HG03432 (cell line): Measurements from ENCODE around the gene MAOB.

ENCODE experiments used
- ATAC-seq: cut with Tn5 transposase; IDR thresholded peaks from one replicate; pipeline ENCODE4 v1.9.1; 2021; ENCODE audit warnings: mild to moderate bottlenecking, moderate library complexity; ENCODE audit not compliant: unreplicated experiment

The MAOB gene

DNA sequence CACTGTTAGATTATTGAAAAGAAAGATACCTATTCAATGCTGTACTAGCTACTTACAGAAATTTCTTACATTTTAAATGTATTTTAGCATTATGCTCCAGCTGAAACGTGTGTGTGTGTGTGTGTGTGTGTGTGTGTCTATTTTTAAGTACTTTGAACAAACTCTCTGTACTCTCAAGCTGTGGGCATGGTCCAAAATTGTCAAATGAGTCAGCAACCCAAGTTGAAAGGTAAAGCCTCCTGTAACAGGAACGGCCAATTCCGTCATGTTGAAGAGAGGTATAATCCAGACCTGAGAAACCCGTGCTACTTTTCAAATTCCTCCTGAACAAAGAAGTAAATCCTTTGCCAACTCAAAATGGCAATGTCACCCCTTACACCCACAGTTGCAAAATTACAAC lies 20.5 kb downstream of the MAOB start:
- no peak for ATAC-seq

DNA sequence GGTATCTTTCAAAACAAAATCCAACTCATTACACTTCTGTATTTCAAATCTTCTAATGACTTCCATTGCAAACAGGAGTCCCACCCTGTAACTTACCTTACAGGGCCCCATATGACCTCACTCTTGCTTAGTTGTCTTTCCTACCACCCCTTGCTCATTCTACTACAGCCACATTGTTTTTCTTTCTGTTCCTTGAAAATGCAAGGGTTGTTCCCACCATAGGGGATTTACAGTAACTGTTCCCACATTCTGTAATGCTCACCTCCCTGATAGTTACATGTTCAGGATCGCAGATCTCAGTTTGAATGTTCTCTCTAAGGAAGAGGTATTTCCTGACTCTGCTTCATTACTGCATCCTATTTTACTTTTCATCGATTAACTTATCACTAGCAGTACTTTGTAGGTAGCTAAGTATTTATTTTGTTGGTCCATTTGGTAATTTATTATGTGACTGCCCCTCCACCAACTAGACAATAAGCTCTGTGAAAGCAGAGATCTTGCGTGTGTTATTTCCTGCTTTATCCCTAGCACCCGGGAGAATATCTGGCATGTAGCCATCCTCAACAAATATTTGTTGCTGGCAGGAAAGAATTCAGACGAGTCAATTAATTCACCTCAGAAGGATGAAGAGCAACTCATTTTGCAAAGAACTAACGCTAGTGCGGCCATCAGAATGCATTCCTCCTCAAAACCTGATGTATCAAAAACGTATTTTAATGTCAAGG lies 21.4 kb downstream of the MAOB start:
- ATAC-seq: no peak

- ATAC-seq: no peak
Observed at GRCh38 chrX:43853225-43853828, 28.9 kb downstream of the MAOB start.

DNA sequence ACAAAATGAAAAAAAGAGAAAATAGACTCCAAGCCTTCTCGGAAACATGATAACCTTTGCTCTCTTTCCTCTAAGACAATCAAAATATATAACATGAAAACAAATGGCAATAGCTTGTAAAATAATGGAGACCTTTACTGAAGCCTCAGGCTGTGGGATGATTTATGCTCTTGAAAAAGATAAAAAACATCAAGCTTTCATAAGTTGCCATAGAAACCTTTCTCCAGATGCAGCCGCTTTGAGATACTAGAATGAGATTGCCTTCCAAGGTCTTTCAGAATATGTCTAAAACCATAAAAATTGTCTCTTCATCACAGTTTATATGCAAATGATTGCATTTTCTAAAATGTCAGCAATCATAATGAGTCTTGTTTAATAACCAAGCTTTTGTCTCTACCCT lies 31.6 kb downstream of the MAOB start:
- ATAC-seq: no peak

DNA sequence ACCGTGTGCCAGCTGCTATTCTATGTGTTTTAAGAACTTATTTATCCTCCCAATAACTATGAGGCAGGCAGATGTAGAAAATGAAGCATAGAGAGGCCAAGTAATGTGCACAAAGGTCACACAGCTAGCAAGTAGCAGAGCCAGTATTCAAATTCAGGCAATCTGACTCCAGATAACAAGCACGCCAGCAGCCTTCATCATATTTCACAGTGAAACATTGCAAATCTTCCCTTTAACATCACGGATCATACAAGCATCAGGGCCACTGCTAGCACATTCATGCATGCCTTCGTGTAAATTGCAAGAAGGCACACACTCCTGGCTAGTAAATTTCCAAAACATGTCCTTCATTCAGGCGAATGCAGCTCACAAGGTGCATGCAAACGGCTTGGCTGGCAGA lies 33.1 kb downstream of the MAOB start:
- no peak for ATAC-seq

DNA sequence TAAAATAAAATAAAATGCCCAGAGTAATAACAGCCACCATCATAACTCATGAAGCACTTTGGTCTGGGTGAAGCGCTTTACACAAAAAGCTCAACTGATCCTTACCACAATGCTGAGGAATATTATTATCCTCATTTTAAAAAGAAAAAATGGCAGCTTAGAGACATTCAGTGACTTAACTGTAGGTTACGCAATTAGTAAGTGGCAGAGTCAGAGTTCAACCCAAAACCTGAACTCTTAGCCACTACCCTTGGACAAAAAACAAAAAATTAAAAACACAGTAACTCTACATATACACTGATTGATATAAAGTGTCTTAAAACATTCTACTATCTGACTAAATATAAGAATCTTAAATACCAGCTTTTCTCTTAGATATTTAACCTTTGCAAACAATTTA lies 34.9 kb downstream of the MAOB start:
- ATAC-seq: no peak

DNA sequence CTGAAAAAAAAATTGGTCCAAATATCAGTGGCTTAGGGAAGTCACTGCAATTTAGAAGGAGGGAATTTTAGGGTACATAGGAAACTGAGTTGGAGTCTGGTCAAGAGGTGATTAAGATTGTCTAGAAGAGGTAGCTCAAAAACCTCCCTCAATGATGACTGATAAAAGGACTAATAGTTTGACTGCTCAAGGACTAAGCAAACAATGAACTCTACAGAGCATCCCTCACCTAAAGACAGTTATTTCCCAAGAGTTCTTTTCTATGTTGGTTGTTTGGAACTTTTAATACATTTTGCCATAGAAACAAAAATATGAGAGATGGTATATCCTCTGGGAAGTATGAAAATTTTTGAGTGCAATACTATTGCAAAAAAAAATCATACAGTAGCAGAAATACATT lies 35.7 kb downstream of the MAOB start:
- ATAC-seq: no peak

DNA sequence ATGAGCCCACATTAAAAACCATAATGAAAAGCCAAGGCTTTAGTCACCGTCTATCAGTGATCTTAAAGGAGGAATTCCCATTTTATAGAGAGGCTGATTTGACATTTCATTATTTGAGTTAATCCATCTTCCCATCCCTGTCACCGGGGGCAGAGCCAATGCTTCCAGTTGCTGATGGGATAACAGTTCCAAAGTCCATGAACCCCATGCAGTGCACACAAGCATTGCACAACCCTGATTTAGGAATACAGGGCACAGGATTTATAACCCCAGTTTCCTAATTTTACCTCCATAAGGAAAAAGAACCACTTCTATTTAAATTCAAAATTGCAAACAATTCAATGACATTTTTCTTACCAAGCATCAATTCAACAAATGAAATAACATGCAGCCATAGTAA lies 36.5 kb downstream of the MAOB start:
- ATAC-seq: no peak

GRCh38 chrX:43840265-43840664 lies 42.0 kb downstream of the MAOB start:
- ATAC-seq: no peak

DNA sequence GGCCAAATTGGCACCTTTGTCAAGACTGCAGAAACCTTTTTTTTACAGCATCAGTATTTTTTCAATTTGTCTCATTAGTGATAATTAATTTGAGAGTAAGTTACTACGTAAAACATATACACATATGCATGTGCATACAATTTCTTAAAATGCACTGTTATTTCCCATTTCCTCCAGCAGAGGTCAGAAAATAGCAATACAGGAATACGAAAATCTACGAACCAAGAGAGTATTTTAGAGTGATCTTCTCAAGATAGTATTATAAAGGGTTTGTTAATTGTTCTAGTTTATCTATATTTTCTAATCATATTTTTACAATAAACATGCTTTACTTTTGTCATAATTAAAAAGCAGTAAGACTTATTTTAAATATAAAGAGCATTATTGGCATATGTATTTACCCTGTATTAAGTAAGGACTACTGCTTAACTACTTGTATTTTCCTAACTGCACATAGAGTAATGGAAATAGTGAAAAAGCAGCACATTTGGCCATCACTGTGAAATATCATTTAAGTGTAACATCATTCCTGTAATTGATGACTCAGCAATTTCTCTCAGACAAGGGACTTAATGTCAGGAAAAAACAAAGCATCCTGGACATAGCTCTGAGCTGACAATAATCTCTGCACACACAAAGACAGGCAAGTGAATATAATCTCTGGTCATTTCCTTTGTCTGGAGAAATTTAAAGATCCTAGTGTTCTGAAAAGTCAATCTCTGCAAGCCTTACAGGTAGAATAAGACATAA lies 45.6 kb downstream of the MAOB start:
- no peak for ATAC-seq

DNA sequence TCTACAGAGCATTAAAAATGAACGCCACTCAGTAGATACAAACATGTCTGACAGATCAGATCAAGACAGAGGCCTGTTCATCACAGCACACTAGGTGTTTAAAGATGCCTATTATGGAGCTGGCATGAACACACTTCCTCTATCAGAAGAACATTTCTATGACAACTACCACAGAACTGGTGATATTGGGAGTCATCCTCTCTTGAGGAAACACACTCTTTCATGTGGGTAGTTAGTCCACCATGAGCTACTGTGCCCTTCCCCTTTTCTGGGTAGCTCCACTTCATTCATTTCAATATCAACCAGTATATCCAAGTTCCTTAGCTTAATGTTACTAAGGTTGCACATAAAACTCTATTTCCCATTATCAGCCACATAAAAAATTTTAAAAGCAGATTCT lies 46.7 kb downstream of the MAOB start:
- no peak for ATAC-seq

DNA sequence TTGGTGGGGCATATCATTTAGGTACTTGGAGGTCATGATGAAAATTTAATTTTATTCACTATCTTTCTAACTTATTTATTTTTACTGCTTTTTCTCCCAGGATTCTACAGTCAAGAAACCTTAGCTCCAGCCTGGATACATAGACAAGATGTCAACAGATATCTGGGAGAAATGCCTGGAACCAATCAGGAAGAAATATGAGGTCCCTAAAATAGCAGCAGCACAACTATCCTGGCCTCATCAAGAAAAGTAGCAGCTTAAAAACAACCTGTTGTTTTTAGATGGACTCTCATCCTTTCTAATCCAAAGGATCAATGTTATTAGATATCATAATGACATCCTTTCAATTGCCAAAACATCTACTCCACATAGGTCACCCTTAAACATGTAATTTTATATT lies 54.5 kb downstream of the MAOB start:
- ATAC-seq: no peak

GRCh38 chrX:43822014-43822413 lies 60.2 kb downstream of the MAOB start:
- no peak for ATAC-seq

DNA sequence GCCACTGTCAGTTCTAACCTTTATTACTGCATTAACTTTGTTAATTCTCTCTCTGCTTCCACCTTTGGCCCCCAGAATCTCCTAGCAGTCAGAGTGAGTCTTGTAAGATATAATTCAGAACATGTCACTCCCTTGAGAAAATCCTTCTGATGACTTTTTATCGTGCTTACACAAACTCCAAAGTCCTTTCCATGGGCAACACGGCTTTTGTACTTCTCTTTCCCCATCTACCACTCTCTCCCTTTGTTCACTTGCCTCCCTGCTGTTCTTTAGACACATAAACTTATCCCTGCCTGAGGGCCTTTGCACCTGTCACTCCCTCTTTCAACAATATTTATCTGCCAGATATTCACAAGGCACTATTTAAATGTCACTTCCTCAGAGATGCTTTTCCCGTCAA lies 64.8 kb downstream of the MAOB start:
- no peak for ATAC-seq

GRCh38 chrX:43815209-43815608 lies 67.0 kb downstream of the MAOB start:
- no peak for ATAC-seq

DNA sequence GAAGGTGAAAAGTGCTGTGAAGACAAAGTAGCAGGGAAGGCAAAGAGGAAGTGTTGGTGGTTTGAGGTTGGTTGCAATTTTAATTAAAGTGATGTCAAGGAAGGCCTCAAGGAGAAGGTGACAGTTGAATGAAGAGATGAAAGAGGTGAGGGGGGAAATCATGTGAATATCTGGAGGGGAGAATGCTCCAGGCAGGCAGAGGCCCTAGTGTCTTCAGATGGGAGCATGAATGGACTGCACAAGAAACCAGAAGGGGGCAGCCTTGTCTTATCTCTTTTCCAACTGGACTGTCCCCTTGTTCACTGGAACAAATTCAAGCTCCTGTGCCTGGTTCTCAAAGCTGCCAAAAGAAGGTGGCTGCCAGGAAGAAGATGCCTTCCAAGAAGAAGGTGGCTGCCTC lies 68.4 kb downstream of the MAOB start:
- no peak for ATAC-seq

GRCh38 chrX:43813319-43813718 lies 68.9 kb downstream of the MAOB start:
- ATAC-seq: no peak

GRCh38 chrX:43809463-43809862 lies 72.8 kb downstream of the MAOB start:
- ATAC-seq: no peak

DNA sequence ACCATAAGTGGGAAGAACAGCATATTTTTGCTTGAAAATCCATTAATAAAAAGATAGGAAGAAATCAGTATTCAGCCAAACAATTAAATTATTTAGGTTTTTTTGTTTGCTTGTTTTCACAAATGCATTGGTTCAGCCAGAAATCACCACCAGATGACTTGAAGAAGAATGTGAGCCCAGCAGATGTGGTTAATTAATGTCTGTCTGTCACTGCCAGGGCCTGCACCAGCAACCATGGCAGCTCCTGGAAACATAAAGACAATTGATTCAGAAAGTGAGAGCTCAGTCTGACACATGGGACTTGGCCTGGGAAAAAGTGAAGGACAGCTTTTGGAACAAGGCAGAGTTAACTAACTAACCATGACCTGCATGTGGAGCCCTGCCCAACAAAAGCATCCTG lies 74.0 kb downstream of the MAOB start:
- ATAC-seq: no peak

GRCh38 chrX:43805579-43805978 lies 76.7 kb downstream of the MAOB start:
- no peak for ATAC-seq

DNA sequence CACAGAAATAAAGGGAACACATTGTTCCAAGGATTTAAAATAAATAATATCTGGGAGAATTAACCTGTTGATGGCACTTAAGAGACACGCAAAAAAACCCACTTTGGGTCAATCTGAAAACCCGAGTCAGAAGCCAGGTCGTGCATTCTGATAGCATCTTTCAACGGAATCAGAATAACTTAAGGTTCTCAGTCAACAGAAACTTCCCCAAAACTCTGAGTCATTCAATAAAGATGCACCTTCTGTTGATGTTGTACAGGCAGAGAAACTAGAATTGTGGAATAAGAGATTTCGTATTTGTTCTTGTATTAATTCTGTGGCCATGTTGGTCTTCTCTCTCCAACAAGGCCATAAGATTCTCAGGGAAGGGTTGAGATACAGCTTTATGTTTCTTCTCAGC lies 78.2 kb downstream of the MAOB start:
- ATAC-seq: no peak

- no peak for ATAC-seq
Observed at GRCh38 chrX:43785930-43786591, 96.2 kb downstream of the MAOB start.
